Stimulated activated CD4-positive, alpha-beta T cell treated with anti-CD3 and anti-CD28 coated beads, Interleukin-1b, Interleukin-23, amount 100 ng/mL, for 1 hour (primary cell): ENCODE measurements around the gene RNASET2.

Experiments used
- DNase-seq, 2 donors: peaks; one replicate each; pipeline ENCODE4 v3.0.0-alpha.2; 2020; ENCODE audit warnings: low read depth in 2 of 2

The RNASET2 gene

GRCh38 chr6:166956444-166957086, at the start of gene RNASET2:
Gene RNASET2 (minus strand): TSS chr6:166956550. CDS start chr6:166956182, 368 bp downstream.
- peak; percentile 96 to 100 for DNase-seq

GRCh38 chr6:167005350-167006159, 49.2 kb upstream of the RNASET2 start:
- no peak for DNase-seq

GRCh38 chr6:167000759-167001158, 44.4 kb upstream of the RNASET2 start:
- DNase-seq = no peak

GRCh38 chr6:166999884-167000253, 43.5 kb upstream of the RNASET2 start:
- no peak for DNase-seq

GRCh38 chr6:166999145-166999883, 43.0 kb upstream of the RNASET2 start, which contains the start of gene CEP43:
Gene CEP43 (plus strand): TSS chr6:166999397. CDS start chr6:166999413, 16 bp downstream.
- DNase-seq = peak; percentile 70 to 73

GRCh38 chr6:166998256-166999144, 42.1 kb upstream of the RNASET2 start:
- no peak for DNase-seq

- no peak for DNase-seq
Measured at GRCh38 chr6:166997768-166998255, 41.5 kb upstream of the RNASET2 start.

- no peak for DNase-seq
Measured at GRCh38 chr6:166997348-166997747, 41.0 kb upstream of the RNASET2 start.

GRCh38 chr6:166996406-166996805, 40.1 kb upstream of the RNASET2 start:
- no peak for DNase-seq

- peak in 1 of 2 donors; percentile 37 for DNase-seq
Measured at GRCh38 chr6:166989427-166990032, 33.2 kb upstream of the RNASET2 start.

GRCh38 chr6:166988674-166989201, 32.4 kb upstream of the RNASET2 start:
- DNase-seq = no peak

GRCh38 chr6:166987930-166988329, 31.6 kb upstream of the RNASET2 start:
- no peak for DNase-seq

- no peak for DNase-seq
Measured at GRCh38 chr6:166987448-166987847, 31.1 kb upstream of the RNASET2 start.

GRCh38 chr6:166980738-166981137, 24.4 kb upstream of the RNASET2 start:
- no peak for DNase-seq

GRCh38 chr6:166977621-166978525, 21.5 kb upstream of the RNASET2 start:
- DNase-seq = no peak

- no peak for DNase-seq
Measured at GRCh38 chr6:166976636-166977035, 20.3 kb upstream of the RNASET2 start.

GRCh38 chr6:166972101-166972500, 15.8 kb upstream of the RNASET2 start:
- no peak for DNase-seq

GRCh38 chr6:166971271-166971670, 14.9 kb upstream of the RNASET2 start:
- no peak for DNase-seq

GRCh38 chr6:166970776-166971175, 14.4 kb upstream of the RNASET2 start:
- no peak for DNase-seq
